ENCODE data around the gene NFIX.

Gene NFIX

GRCh38 chr19:13078897-13079541 lies 83.7 kb downstream of the NFIX start:
- no peak for ATAC-seq

DNA sequence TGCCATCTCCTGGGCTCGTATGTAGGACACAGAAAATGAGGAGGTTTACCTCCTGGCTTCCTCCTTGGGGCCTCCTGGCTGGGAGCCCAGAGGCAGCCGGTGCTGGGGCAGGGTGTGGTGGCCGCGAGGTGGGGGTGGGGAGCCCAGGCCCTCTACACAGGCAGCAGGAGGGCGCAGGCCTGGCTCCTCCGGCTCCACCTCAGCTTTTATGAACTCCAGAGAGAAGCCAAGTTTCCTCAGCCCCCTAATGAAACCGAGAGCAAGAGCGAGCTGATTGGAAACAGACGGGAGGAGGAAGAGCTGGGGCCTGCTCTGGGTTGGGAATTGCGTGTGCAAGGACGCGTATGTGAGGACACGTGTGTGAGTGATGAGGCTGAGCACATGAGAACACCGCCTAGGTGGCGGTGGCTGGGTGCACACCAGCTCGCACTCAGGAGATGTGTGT lies 84.3 kb downstream of the NFIX start:
- no peak for ATAC-seq

GRCh38 chr19:13082192-13083007 lies 87.1 kb downstream of the NFIX start:
- no peak for ATAC-seq

DNA sequence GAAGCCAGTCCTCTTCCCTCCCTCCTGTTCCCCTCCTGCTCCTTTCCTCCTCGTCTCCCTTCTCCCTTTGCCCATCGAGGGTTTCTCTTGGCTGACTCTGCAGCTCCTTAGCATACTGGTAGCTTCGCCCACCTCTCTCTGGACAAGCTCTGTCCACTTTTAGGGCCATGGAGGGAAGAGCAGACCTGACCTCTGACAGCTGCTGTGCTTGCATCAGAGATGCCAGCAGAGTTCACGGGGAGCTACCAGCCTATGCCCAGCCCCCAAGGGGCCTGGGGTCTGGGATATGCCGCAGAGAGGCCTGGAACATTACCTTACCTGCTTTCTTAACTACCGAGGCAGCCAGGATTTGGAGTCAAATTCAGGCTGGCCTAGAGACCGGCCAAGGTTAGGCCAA lies 87.7 kb downstream of the NFIX start:
- no peak for ATAC-seq

DNA sequence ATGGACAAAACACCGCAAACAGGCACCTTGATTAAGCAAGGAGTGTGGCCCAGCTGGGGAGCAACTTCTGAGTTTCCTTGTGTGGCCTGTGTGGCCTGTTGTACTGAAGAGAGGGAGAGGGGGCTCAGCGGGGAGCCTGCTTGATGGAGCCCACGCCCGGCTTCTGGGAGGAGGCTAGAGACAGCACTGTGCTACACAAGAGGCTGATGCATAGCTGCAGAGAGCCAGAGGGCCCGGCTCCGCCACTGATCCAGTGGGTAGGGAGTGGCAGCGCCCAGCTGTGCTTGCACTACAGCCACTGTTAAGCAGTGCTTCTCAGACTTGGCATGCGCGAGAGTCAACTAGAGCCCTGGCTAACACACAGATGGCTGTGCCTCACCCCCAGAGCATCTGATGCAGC lies 88.4 kb downstream of the NFIX start:
- ATAC-seq: no peak

DNA sequence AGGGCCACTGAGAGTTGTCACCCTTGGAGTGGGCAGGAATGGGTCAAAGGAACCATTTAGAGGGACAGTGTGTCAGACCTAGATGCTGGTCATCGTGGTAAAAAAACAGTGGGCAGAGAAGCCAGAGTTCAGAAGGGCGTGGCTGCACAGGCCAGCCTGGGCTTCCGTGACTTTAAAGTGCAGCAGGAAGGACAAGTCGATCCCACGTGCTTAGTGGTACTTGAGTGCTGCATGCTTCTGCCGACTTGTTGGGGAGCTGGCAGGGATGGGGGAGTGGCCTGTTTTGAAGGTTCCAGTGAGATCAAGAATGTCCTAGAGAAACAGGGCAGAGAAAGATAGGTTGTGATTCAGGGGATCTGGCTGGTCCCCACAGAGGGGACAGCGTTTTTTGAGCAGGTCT lies 90.4 kb downstream of the NFIX start:
- ATAC-seq: no peak

DNA sequence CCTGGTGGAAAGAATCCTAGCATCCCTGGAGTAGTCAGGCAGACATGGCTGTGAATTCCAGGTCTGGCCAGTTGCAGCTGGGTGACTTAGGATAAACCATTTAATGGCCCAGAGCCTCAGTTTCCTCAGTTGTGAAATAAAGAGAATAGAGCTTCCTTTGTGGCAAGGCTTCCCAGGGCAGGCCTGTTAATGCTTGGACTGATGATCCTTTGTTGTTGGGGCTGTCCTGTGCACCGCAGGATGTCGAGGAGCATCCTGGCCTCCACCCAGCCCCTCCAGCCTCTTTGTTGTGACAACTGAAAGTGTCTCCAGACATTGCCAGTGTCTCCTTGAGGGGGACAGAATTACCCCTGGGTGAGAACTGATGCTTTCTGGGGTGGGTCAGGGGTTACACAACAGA lies 91.1 kb downstream of the NFIX start:
- ATAC-seq: no peak

GRCh38 chr19:13087295-13087694 lies 92.0 kb downstream of the NFIX start:
- no peak for ATAC-seq

- no peak for ATAC-seq
Observed at GRCh38 chr19:13087795-13088537, 92.7 kb downstream of the NFIX start.

GRCh38 chr19:13089139-13089856 lies 94.0 kb downstream of the NFIX start:
- peak in 1 of 2 donors; percentile 42 for ATAC-seq

GRCh38 chr19:13089857-13090507 lies 94.7 kb downstream of the NFIX start:
- ATAC-seq: no peak

GRCh38 chr19:13090511-13091231 lies 95.4 kb downstream of the NFIX start:
- no peak for ATAC-seq

GRCh38 chr19:13091400-13092157 lies 96.3 kb downstream of the NFIX start:
- no peak for ATAC-seq

DNA sequence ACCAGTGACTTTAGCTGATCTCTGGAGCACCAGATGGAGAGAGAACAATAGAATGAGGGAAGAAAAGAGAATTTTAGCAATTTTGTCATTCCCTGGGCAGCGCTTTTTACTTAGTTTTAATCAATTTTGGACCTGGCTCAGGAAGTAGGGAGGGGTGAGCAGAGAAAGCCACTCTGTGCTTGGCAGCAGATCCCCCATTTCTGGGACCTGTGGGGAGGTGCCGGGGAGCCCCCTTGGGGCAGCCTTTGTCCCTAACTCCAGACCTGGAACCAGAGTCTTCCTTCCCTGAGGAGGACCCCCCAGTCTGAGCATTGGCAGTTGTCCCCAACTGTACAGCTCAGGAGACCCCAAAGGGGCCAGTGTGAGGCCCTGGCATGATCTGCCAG lies 96.9 kb downstream of the NFIX start:
- no peak for ATAC-seq

GRCh38 chr19:13092606-13093235 lies 97.4 kb downstream of the NFIX start:
- no peak for ATAC-seq

DNA sequence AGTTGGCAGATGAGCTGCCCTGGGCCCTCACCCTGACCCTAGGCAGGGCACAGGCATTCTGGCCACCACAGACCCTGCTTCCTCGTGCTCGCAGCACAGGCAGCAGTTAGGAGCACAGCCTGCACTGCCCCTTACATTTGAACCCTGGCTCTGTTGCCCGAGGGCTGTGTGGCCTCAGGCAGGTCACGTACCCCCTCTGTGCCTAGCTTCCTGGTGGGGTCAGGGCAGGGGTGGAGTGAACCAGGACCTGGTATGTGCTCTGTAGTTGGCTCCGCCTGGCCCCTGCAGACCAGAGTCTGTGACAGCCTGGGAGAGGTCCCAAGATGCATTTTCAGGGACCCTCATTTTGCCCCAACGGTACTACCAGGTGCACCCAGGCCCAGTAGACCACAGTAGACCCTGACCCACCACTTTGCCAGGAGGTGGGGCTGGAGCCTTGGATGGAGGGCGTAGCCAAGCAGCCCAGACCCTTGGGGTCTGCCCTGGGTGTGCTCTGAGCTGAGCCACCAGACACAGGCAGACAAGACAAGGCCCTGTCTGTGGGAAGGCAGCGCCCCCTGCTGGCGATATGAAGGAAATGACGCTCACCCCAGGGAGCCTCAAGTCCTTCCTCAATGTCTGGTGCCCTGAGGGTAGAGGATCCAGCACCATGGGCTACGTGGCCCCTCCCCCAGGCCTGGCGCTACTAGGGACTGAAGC lies 98.3 kb downstream of the NFIX start:
- peak; percentile 78 for ATAC-seq

DNA sequence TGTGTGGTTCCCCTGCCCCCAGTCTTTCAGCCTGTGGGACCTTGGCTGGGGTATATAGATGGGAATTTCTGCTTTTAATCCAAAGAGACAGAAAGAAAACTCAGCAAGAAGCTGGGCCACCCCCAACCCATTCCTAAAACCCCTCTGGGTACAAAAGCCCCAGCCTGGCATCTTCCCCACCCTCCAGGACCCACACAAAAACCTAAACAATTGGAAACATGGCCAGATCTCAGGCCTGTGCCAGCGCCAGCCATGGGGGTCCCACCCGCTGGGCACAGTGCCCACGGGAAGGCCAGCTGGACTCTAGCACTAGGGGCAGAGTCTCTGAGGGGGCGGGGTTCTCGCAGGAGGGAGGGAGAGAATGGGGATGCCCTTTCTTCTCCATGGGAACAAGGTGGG lies 98.8 kb downstream of the NFIX start:
- ATAC-seq: no peak

DNA sequence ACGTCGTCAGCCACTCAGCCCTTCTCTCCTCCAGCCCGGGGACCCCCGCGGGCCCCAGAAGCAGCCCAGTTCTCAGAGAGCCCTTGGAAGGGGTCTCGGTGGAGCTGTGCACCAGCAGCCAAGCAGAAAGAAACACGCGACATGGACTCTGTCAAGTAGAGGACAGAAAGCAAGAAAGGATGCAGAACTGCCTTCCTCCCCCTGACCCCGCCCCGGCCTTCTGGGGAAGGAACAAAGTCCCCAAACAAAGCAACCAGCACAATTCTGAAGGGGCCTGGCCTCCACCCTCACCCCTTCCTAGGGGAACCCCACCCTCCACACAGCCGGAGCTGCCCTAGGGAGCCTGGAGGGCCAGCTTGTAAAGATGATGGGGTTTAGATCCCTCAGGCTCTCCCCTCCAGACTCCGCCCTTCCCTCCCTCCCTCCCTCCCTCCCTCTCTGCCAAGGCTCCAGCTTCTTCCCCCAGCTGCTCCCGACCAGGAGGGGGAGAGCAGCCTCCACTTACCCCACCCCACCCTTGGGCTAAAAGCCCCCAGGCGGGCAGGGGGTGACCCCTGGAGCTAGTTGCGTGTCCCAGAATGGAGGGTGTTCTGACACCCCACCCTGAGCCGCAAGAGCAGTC lies 99.6 kb downstream of the NFIX start:
- no peak for ATAC-seq

- no peak for ATAC-seq
Observed at GRCh38 chr19:13095393-13095784, 100.1 kb downstream of the NFIX start.
